Retina (tissue), 1 donor: Measurements from ENCODE around the gene HTRA1.

Experiments used
- DNase-seq: peaks from one replicate; pipeline ENCODE4 v3.0.0-alpha.2; 2016

HTRA1 gene

GRCh38 chr10:122521011-122521410, 59.7 kb downstream of the HTRA1 start:
- DNase-seq, result no peak

- DNase-seq, result no peak
Measured at GRCh38 chr10:122524811-122525210, 63.5 kb downstream of the HTRA1 start.

- DNase-seq, result no peak
Measured at GRCh38 chr10:122525788-122526187, 64.4 kb downstream of the HTRA1 start.

GRCh38 chr10:122526892-122527291, 65.5 kb downstream of the HTRA1 start:
- no peak for DNase-seq

- no peak for DNase-seq
Measured at GRCh38 chr10:122530177-122530576, 68.8 kb downstream of the HTRA1 start.

GRCh38 chr10:122531261-122531660, 69.9 kb downstream of the HTRA1 start:
- no peak for DNase-seq

GRCh38 chr10:122531939-122532338, 70.6 kb downstream of the HTRA1 start:
- DNase-seq, result no peak

- DNase-seq, result no peak
Measured at GRCh38 chr10:122532601-122533296, 71.4 kb downstream of the HTRA1 start.

GRCh38 chr10:122537545-122537944, 76.2 kb downstream of the HTRA1 start:
- DNase-seq, result no peak

GRCh38 chr10:122541541-122542002, 80.2 kb downstream of the HTRA1 start:
- no peak for DNase-seq

GRCh38 chr10:122543676-122544445, 82.5 kb downstream of the HTRA1 start:
- DNase-seq, result no peak

GRCh38 chr10:122544493-122544892, 83.1 kb downstream of the HTRA1 start:
- DNase-seq, result no peak

GRCh38 chr10:122546242-122546641, 84.9 kb downstream of the HTRA1 start:
- DNase-seq, result no peak

- no peak for DNase-seq
Measured at GRCh38 chr10:122548407-122549085, 87.2 kb downstream of the HTRA1 start.

GRCh38 chr10:122549636-122550035, 88.3 kb downstream of the HTRA1 start:
- no peak for DNase-seq

GRCh38 chr10:122550427-122550826, 89.1 kb downstream of the HTRA1 start:
- DNase-seq, result no peak

GRCh38 chr10:122550983-122551382, 89.6 kb downstream of the HTRA1 start:
- no peak for DNase-seq

- no peak for DNase-seq
Measured at GRCh38 chr10:122551450-122551849, 90.1 kb downstream of the HTRA1 start.

GRCh38 chr10:122553341-122553740, 92.0 kb downstream of the HTRA1 start:
- no peak for DNase-seq

- no peak for DNase-seq
Measured at GRCh38 chr10:122554131-122555036, 93.0 kb downstream of the HTRA1 start.

- DNase-seq, result no peak
Measured at GRCh38 chr10:122555442-122555841, 94.1 kb downstream of the HTRA1 start.

GRCh38 chr10:122557516-122557915, 96.2 kb downstream of the HTRA1 start:
- DNase-seq, result no peak

- no peak for DNase-seq
Measured at GRCh38 chr10:122558452-122558851, 97.1 kb downstream of the HTRA1 start.
